Gastroesophageal sphincter (tissue), 3 donors: Measurements from ENCODE around the gene CSF2.

Experiments
- CTCF ChIP-seq, 4 experiments: fragments of 200-600 bp in 2 of 4; fragments of 450-650 bp in 2 of 4; sonication (generic) in 1 of 4; IDR thresholded peaks; one replicate each; pipeline ENCODE4 v1.5.1; 2017 to 2019; ENCODE audit warnings: antibody characterized with exemption in 4 of 4, mild to moderate bottlenecking in 2 of 4, moderate library complexity in 2 of 4
- POLR2A ChIP-seq, 2 donors: fragments of 450-650 bp; IDR thresholded peaks; one replicate each; pipeline ENCODE4 v1.6.1; 2017; ENCODE audit warnings: antibody characterized with exemption in 2 of 2, mild to moderate bottlenecking in 2 of 2, moderate library complexity in 1 of 2

- TF ChIP-seq POLR2A (IDR thresholded peaks at IDR 0.05) (no peak), CTCF (IDR thresholded peaks at IDR 0.05) (no peak)
Observed at GRCh38 chr5:132066871-132067270, 6.7 kb upstream of the CSF2 start.
